ENCODE measurements around the gene PDE4C.

The PDE4C gene

GRCh38 chr19:18265582-18265981, 39.3 kb upstream of the PDE4C start:
- TF ChIP-seq ZNF70 (CRISPR knock-in tag; IDR thresholded peaks at IDR 0.05) (no peak), ZFP30 (CRISPR knock-in tag; IDR thresholded peaks at IDR 0.05) (no peak), PPARA (CRISPR knock-in tag; IDR thresholded peaks at IDR 0.05; ENCODE audit: borderline replicate concordance) (no peak), TCF4 (CRISPR knock-in tag; IDR thresholded peaks at IDR 0.05; ENCODE audit: borderline replicate concordance) (no peak), SNAI2 (CRISPR knock-in tag; IDR thresholded peaks at IDR 0.05) (no peak), TOX (CRISPR knock-in tag; IDR thresholded peaks at IDR 0.05; ENCODE audit: borderline replicate concordance) (no peak), CSRNP3 (CRISPR knock-in tag; IDR thresholded peaks at IDR 0.05) (no peak), CSDC2 (CRISPR knock-in tag; IDR thresholded peaks at IDR 0.05) (no peak), ZFP3 (CRISPR knock-in tag; IDR thresholded peaks at IDR 0.05) (no peak), ZC3H10 (CRISPR knock-in tag; IDR thresholded peaks at IDR 0.05) (no peak), POU6F1 (CRISPR knock-in tag; IDR thresholded peaks at IDR 0.05; ENCODE audit: borderline replicate concordance, low read depth) (no peak), ZNF565 (CRISPR knock-in tag; conservative IDR thresholded peaks at IDR 0.05; ENCODE audit: low read depth) (no peak), CREB5 (CRISPR knock-in tag; IDR thresholded peaks at IDR 0.05; ENCODE audit: low read depth) (no peak), OSR1 (CRISPR knock-in tag; IDR thresholded peaks at IDR 0.05) (no peak), ISL1 (CRISPR knock-in tag; IDR thresholded peaks at IDR 0.05) (no peak), RARB (CRISPR knock-in tag; IDR thresholded peaks at IDR 0.05) (no peak), TSHZ2 (CRISPR knock-in tag; IDR thresholded peaks at IDR 0.05) (no peak), GLIS3 (CRISPR knock-in tag; IDR thresholded peaks at IDR 0.05) (no peak)
- ATAC-seq: no peak

GRCh38 chr19:18264971-18265540, 38.8 kb upstream of the PDE4C start:
- ATAC-seq: no peak
- no peak for TF ChIP-seq PATZ1 (CRISPR knock-in tag; IDR thresholded peaks at IDR 0.05; ENCODE audit: borderline replicate concordance)
- no peak for TF ChIP-seq OSR1 (CRISPR knock-in tag; IDR thresholded peaks at IDR 0.05)
- TF ChIP-seq PPARA (CRISPR knock-in tag; IDR thresholded peaks at IDR 0.05; ENCODE audit: borderline replicate concordance): no peak
- TF ChIP-seq POU6F1 (CRISPR knock-in tag; IDR thresholded peaks at IDR 0.05; ENCODE audit: borderline replicate concordance, low read depth): no peak
- no peak for TF ChIP-seq TCF4 (CRISPR knock-in tag; IDR thresholded peaks at IDR 0.05; ENCODE audit: borderline replicate concordance)
- TF ChIP-seq ZC3H10 (CRISPR knock-in tag; IDR thresholded peaks at IDR 0.05): no peak
- TF ChIP-seq TOX (CRISPR knock-in tag; IDR thresholded peaks at IDR 0.05; ENCODE audit: borderline replicate concordance): no peak
- TF ChIP-seq BACH2 (CRISPR knock-in tag; IDR thresholded peaks at IDR 0.05; ENCODE audit: borderline replicate concordance): no peak
- no peak for TF ChIP-seq ARNTL (CRISPR knock-in tag; IDR thresholded peaks at IDR 0.05; ENCODE audit: borderline replicate concordance, low read depth)
- TF ChIP-seq ZFP3 (CRISPR knock-in tag; IDR thresholded peaks at IDR 0.05): no peak
- no peak for TF ChIP-seq ZNF565 (CRISPR knock-in tag; conservative IDR thresholded peaks at IDR 0.05; ENCODE audit: low read depth)
- TF ChIP-seq CREB5 (CRISPR knock-in tag; IDR thresholded peaks at IDR 0.05; ENCODE audit: low read depth): no peak
- no peak for TF ChIP-seq ISL1 (CRISPR knock-in tag; IDR thresholded peaks at IDR 0.05)
- TF ChIP-seq CSDC2 (CRISPR knock-in tag; IDR thresholded peaks at IDR 0.05): no peak
- TF ChIP-seq ESRRG (CRISPR knock-in tag; IDR thresholded peaks at IDR 0.05): no peak
- TF ChIP-seq ZNF8 (CRISPR knock-in tag; IDR thresholded peaks at IDR 0.05): no peak
- no peak for TF ChIP-seq CSRNP3 (CRISPR knock-in tag; IDR thresholded peaks at IDR 0.05)
- TF ChIP-seq ZFP30 (CRISPR knock-in tag; IDR thresholded peaks at IDR 0.05): no peak
- no peak for TF ChIP-seq RARB (CRISPR knock-in tag; IDR thresholded peaks at IDR 0.05)

All from SK-N-SH treated with all-trans-retinoic acid at 6 μM for 48 hours (cell line).